ENCODE results near the gene CCR6.
"Not testable (repeated sequence)": the region's sequence is repeated elsewhere in the genome, so short reads cannot be mapped to it uniquely, and the experiment has no call there.

Gene CCR6

DNA sequence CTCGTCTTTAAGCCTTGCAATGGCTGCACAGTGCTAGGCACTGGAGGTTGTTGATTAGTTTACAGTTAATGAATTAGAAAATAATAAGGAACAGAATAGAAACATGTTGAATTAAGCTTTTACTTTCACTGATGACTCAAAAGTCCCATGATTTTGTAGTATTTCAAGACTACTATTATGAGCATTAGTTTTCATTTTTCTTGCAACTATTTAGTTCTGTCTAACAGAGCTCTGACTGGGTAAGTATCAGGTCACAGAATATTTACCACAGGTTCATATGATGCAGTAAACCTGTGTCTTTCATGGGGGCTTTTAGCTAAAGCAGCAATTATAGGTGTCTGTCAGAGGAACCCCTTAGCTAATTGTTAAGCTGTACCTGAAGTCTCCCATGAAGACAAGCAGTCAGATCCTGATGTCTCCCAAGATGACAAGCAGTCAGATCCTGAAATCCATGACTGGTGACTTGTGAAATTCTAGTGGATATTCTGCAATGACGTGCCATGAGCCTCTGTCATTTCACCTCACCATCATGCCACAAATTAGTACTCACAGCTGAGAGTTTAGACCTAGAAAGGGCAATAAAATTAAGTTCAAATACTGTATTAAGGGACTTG, 43.1 kb downstream of the CCR6 start:
- H3K56ac ChIP-seq (ENCODE audit: low read length): no peak overlapping the region
- H2AK5ac ChIP-seq (ENCODE audit: low read length): no peak overlapping the region
- H3K27me3 ChIP-seq (ENCODE audit: insufficient read depth, low read length, poor library complexity): no peaks in the 10 kb centered on the region
- H4K8ac ChIP-seq (ENCODE audit: low read depth, low read length): no peak overlapping the region
- no peaks in the 10 kb centered on the region for H3K79me2 ChIP-seq (ENCODE audit: control insufficient read depth, insufficient read depth, low read length)
- WGBS (ENCODE audit: extremely low coverage, insufficient coverage, low lambda C conversion rate): no CpG with 5 or more reads among the region's 2 CpGs
- no peak overlapping the region for H2BK120ac ChIP-seq (ENCODE audit: low read depth, low read length)
- DNase-seq: no peak
- no peaks in the 10 kb centered on the region for H3K36me3 ChIP-seq (ENCODE audit: control insufficient read depth, insufficient read depth, low read length)
- H3K18ac ChIP-seq (ENCODE audit: low read length): no peak overlapping the region
- no peak overlapping the region for H2BK5ac ChIP-seq (ENCODE audit: low read length)
- no peak overlapping the region for H4K5ac ChIP-seq (ENCODE audit: low read length)
- no peak overlapping the region for H2BK15ac ChIP-seq (replicated peaks; ENCODE audit: low read depth)
- no peak overlapping the region for H3K4me2 ChIP-seq (ENCODE audit: low read length)
- no peak overlapping the region for H3K4me3 ChIP-seq (ENCODE audit: low read length)
- no peak overlapping the region for H3K9ac ChIP-seq (ENCODE audit: low read length)
- H3K4ac ChIP-seq (ENCODE audit: low read depth, low read length): no peak overlapping the region
- H3K79me1 ChIP-seq (ENCODE audit: low read length): no peaks in the 10 kb centered on the region
- no peak overlapping the region for H3K27ac ChIP-seq (ENCODE audit: low read depth, low read length)
- peaks cover 5% of the 10 kb centered on the region for H3K4me1 ChIP-seq (ENCODE audit: control insufficient read depth, low read depth, low read length)
- no peak overlapping the region for H3K23ac ChIP-seq (ENCODE audit: low read length)

DNA sequence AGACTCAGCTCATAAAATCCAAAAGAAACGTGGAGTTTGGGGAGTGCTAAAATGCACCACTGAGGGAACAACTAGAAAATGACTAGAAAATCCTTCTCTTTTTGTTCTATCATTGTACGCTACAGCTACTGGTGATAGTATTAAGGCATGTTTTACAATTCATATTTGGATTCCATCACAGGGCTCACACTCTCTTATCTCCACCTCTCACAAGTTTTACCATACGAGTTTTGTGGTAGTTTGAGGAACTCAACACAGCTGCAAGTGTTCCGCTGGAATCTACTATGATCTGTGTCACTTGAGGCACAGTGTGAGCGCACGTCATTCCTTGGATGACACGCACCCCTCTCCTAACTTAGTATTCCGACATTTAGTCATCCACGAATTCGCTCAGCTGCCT, 44.8 kb downstream of the CCR6 start:
- H2AK5ac ChIP-seq (ENCODE audit: low read length); H3K79me2 ChIP-seq (ENCODE audit: control insufficient read depth, insufficient read depth, low read length); H4K5ac ChIP-seq (ENCODE audit: low read length); H3K4me3 ChIP-seq (ENCODE audit: low read length); H3K4me2 ChIP-seq (ENCODE audit: low read length); H2BK5ac ChIP-seq (ENCODE audit: low read length); DNase-seq; H3K36me3 ChIP-seq (ENCODE audit: control insufficient read depth, insufficient read depth, low read length); H3K79me1 ChIP-seq (ENCODE audit: low read length); H3K27me3 ChIP-seq (ENCODE audit: insufficient read depth, low read length, poor library complexity); H3K9ac ChIP-seq (ENCODE audit: low read length); H2BK120ac ChIP-seq (ENCODE audit: low read depth, low read length); H3K4ac ChIP-seq (ENCODE audit: low read depth, low read length); H4K8ac ChIP-seq (ENCODE audit: low read depth, low read length); H3K18ac ChIP-seq (ENCODE audit: low read length); H2BK15ac ChIP-seq (replicated peaks; ENCODE audit: low read depth); H3K56ac ChIP-seq (ENCODE audit: low read length); H3K23ac ChIP-seq (ENCODE audit: low read length); H3K27ac ChIP-seq (ENCODE audit: low read depth, low read length); H3K4me1 ChIP-seq (ENCODE audit: control insufficient read depth, low read depth, low read length): not testable (repeated sequence)
- no CpG with 5 or more reads among the region's 10 CpGs for WGBS (ENCODE audit: extremely low coverage, insufficient coverage, low lambda C conversion rate)

DNA sequence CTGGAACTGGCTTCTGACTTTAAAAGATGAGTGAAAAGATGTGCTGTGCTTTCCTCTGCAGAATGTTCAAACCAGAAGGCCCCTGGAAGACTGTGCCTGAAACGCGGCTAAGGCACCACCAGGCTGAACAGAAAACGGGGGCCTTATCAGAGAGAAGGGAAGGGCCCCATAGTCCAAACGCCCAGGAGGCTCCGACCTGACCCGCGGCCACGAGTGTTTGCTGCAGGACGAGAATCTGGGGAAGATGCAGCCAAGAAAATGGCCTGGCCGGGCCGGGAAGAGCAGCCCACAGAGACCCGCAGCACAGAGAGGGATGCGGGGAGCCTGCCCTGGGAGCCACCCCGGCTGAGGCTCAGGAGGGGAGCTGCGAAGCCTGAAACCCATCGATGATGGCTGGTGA, 45.4 kb downstream of the CCR6 start:
- H3K56ac ChIP-seq (ENCODE audit: low read length); H3K79me2 ChIP-seq (ENCODE audit: control insufficient read depth, insufficient read depth, low read length); H2BK15ac ChIP-seq (replicated peaks; ENCODE audit: low read depth); H3K23ac ChIP-seq (ENCODE audit: low read length); H3K4ac ChIP-seq (ENCODE audit: low read depth, low read length); H2BK5ac ChIP-seq (ENCODE audit: low read length); DNase-seq; H3K4me2 ChIP-seq (ENCODE audit: low read length); H3K27me3 ChIP-seq (ENCODE audit: insufficient read depth, low read length, poor library complexity); H3K27ac ChIP-seq (ENCODE audit: low read depth, low read length); H3K9ac ChIP-seq (ENCODE audit: low read length); H4K8ac ChIP-seq (ENCODE audit: low read depth, low read length); H3K18ac ChIP-seq (ENCODE audit: low read length); H4K5ac ChIP-seq (ENCODE audit: low read length); H3K36me3 ChIP-seq (ENCODE audit: control insufficient read depth, insufficient read depth, low read length); H3K79me1 ChIP-seq (ENCODE audit: low read length); H2AK5ac ChIP-seq (ENCODE audit: low read length); H2BK120ac ChIP-seq (ENCODE audit: low read depth, low read length); H3K4me3 ChIP-seq (ENCODE audit: low read length); H3K4me1 ChIP-seq (ENCODE audit: control insufficient read depth, low read depth, low read length): not testable (repeated sequence)
- no CpG with 5 or more reads among the region's 16 CpGs for WGBS (ENCODE audit: extremely low coverage, insufficient coverage, low lambda C conversion rate)

DNA sequence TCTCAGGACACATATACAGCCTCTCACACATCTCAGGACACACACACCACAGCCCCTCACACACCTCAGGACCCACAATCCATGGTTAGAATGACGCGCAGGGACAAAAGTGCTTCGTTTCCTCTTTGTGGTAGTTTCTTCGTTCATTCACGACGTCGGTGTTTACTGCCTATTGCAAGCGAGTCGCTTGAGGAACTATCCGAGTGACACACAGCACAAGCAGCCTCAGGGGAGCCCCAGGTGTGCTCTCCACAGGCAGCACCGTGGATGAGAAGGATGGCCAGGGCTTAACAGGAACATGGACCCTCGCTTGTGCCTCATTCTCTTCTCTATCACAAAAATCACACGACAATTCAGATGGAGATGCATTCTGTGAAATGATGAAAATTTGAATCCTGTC, 47.0 kb downstream of the CCR6 start:
- not testable (repeated sequence) for H3K79me2 ChIP-seq (ENCODE audit: control insufficient read depth, insufficient read depth, low read length); H3K36me3 ChIP-seq (ENCODE audit: control insufficient read depth, insufficient read depth, low read length); H3K18ac ChIP-seq (ENCODE audit: low read length); H3K27me3 ChIP-seq (ENCODE audit: insufficient read depth, low read length, poor library complexity); H3K23ac ChIP-seq (ENCODE audit: low read length); H3K4me1 ChIP-seq (ENCODE audit: control insufficient read depth, low read depth, low read length); H3K9ac ChIP-seq (ENCODE audit: low read length); H3K4me2 ChIP-seq (ENCODE audit: low read length); H3K79me1 ChIP-seq (ENCODE audit: low read length); H2AK5ac ChIP-seq (ENCODE audit: low read length); H2BK15ac ChIP-seq (replicated peaks; ENCODE audit: low read depth); DNase-seq; H2BK120ac ChIP-seq (ENCODE audit: low read depth, low read length); H4K8ac ChIP-seq (ENCODE audit: low read depth, low read length); H4K5ac ChIP-seq (ENCODE audit: low read length); H3K4me3 ChIP-seq (ENCODE audit: low read length); H3K4ac ChIP-seq (ENCODE audit: low read depth, low read length); H3K56ac ChIP-seq (ENCODE audit: low read length); H2BK5ac ChIP-seq (ENCODE audit: low read length); H3K27ac ChIP-seq (ENCODE audit: low read depth, low read length)
- WGBS (ENCODE audit: extremely low coverage, insufficient coverage, low lambda C conversion rate): no CpG with 5 or more reads among the region's 13 CpGs

GRCh38 chr6:167171300-167171699, 48.4 kb downstream of the CCR6 start:
- not testable (repeated sequence) for H3K18ac ChIP-seq (ENCODE audit: low read length); H3K4me3 ChIP-seq (ENCODE audit: low read length); H3K4me1 ChIP-seq (ENCODE audit: control insufficient read depth, low read depth, low read length); H3K9ac ChIP-seq (ENCODE audit: low read length); H2AK5ac ChIP-seq (ENCODE audit: low read length); H3K56ac ChIP-seq (ENCODE audit: low read length); H2BK5ac ChIP-seq (ENCODE audit: low read length); H3K36me3 ChIP-seq (ENCODE audit: control insufficient read depth, insufficient read depth, low read length); H4K5ac ChIP-seq (ENCODE audit: low read length); H3K4ac ChIP-seq (ENCODE audit: low read depth, low read length); H2BK120ac ChIP-seq (ENCODE audit: low read depth, low read length); H4K8ac ChIP-seq (ENCODE audit: low read depth, low read length); H3K4me2 ChIP-seq (ENCODE audit: low read length); DNase-seq; H3K79me1 ChIP-seq (ENCODE audit: low read length); H3K27me3 ChIP-seq (ENCODE audit: insufficient read depth, low read length, poor library complexity); H2BK15ac ChIP-seq (replicated peaks; ENCODE audit: low read depth); H3K23ac ChIP-seq (ENCODE audit: low read length); H3K27ac ChIP-seq (ENCODE audit: low read depth, low read length); H3K79me2 ChIP-seq (ENCODE audit: control insufficient read depth, insufficient read depth, low read length)
- no CpG with 5 or more reads among the region's 11 CpGs for WGBS (ENCODE audit: extremely low coverage, insufficient coverage, low lambda C conversion rate)

DNA sequence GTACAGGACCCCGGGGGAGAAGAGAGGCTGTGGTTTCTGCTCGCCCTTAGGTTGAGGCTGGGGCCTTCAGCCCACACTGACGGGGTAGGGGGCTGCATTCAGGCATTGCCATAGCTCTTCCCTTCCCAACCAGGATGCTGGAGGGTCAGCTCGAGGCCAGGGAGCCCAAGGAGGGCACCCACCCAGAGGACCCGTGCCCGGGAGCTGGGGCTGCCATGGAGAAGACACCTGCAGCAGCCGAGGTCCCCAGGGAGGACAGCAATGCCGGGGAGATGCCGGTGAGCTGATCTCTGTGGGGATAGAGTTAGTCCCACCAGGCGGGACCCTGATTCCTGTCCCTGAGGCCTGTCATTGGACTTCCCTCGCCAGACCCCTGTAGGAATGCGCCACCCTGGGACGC, 49.1 kb downstream of the CCR6 start:
- not testable (repeated sequence) for H3K27me3 ChIP-seq (ENCODE audit: insufficient read depth, low read length, poor library complexity); H3K4me3 ChIP-seq (ENCODE audit: low read length); H2BK5ac ChIP-seq (ENCODE audit: low read length); DNase-seq; H3K36me3 ChIP-seq (ENCODE audit: control insufficient read depth, insufficient read depth, low read length); H3K4ac ChIP-seq (ENCODE audit: low read depth, low read length); H3K23ac ChIP-seq (ENCODE audit: low read length); H2BK120ac ChIP-seq (ENCODE audit: low read depth, low read length); H3K9ac ChIP-seq (ENCODE audit: low read length); H2BK15ac ChIP-seq (replicated peaks; ENCODE audit: low read depth); H3K79me1 ChIP-seq (ENCODE audit: low read length); H3K56ac ChIP-seq (ENCODE audit: low read length); H3K27ac ChIP-seq (ENCODE audit: low read depth, low read length); H3K4me2 ChIP-seq (ENCODE audit: low read length); H2AK5ac ChIP-seq (ENCODE audit: low read length); H4K5ac ChIP-seq (ENCODE audit: low read length); H3K79me2 ChIP-seq (ENCODE audit: control insufficient read depth, insufficient read depth, low read length); H3K18ac ChIP-seq (ENCODE audit: low read length); H3K4me1 ChIP-seq (ENCODE audit: control insufficient read depth, low read depth, low read length); H4K8ac ChIP-seq (ENCODE audit: low read depth, low read length)
- WGBS (ENCODE audit: extremely low coverage, insufficient coverage, low lambda C conversion rate): no CpG with 5 or more reads among the region's 13 CpGs
